Measurements from ENCODE around the gene SRM.

DNA sequence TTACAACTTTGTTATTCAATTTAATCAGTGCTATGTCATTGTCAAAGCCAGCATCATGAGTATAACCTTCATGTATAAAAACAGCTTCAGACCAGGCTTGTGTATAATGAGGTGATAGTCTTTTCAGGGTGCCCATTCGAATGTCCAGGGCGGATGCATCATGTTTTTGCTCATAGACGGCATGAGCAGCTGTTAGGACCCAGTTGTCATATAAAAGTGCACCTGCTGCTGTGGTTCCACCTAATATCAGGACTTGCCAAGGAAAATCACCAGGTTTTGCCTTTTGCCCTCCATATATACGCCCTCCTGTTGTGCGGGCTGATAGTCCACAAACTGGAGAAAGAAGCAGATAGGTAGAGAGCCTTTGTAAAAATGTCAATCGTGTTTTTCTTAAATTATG is 32.5 kb downstream of the SRM start:
- TF ChIP-seq, protein P1, sequence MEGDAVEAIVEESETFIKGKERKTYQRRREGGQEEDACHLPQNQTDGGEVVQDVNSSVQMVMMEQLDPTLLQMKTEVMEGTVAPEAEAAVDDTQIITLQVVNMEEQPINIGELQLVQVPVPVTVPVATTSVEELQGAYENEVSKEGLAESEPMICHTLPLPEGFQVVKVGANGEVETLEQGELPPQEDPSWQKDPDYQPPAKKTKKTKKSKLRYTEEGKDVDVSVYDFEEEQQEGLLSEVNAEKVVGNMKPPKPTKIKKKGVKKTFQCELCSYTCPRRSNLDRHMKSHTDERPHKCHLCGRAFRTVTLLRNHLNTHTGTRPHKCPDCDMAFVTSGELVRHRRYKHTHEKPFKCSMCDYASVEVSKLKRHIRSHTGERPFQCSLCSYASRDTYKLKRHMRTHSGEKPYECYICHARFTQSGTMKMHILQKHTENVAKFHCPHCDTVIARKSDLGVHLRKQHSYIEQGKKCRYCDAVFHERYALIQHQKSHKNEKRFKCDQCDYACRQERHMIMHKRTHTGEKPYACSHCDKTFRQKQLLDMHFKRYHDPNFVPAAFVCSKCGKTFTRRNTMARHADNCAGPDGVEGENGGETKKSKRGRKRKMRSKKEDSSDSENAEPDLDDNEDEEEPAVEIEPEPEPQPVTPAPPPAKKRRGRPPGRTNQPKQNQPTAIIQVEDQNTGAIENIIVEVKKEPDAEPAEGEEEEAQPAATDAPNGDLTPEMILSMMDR (IDR thresholded peaks at IDR 0.05): no peak
- TF ChIP-seq POLR2A (IDR thresholded peaks at IDR 0.05): no peak
